OCI-LY3 (cell line): Measurements from ENCODE around the gene MOSPD3.

ENCODE experiments used
- CTCF ChIP-seq: fragments of 200-600, 300-600 bp; sonication (generic); IDR thresholded peaks from 2 replicates; pipeline ENCODE4 v1.5.1; 2014; ENCODE audit warnings: antibody characterized with exemption, low read length, low read depth
- EZH2phosphoT487 ChIP-seq: fragments of 200-600 bp; shearing (Covaris generic); IDR thresholded peaks from 2 replicates; pipeline ENCODE4 v1.6.1; 2018; ENCODE audit warnings: antibody characterized with exemption, mixed run types, low read depth

GRCh38 chr7:100611983-100612729, at the start of gene MOSPD3:
- TF ChIP-seq CTCF, result no peak
- no peak for TF ChIP-seq EZH2phosphoT487
